NCI-H524 treated with DMSO at 0.1 percent for 48 hours (cell line): ENCODE data around the gene FARS2.

Experiments
- DNase-seq: peaks from one replicate; lab custom pipeline; 2025; lab: John Stamatoyannopoulos, UW

The FARS2 gene

DNA sequence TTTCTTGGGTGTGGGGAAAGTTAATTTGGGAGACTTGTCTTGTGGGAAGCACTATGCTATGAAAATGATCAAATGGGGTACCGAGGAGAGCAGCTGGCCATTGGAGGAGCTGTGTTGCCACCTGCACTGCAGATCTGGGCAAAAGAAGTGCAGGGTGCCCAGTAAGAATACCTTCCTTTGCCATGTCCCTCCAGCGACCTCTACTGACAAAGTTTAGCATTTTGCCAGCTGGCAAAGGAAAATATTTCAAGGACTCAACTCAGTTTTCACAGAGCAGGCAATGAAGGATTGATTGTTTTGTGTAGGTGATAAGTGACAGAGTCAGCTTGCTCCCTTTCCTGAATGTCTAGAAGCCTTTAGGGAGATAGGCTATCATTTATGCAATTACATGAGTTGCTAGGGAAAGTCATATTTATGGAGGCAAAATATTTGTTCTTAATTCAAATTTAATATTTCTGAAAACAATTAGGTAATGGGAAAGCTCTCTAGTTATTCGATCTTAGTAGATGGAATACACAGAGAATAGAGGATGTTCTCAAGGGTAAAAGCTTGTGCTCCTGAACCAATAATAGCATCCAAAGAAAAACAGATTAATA is 118.4 kb downstream of the FARS2 start:
- no peak for DNase-seq

DNA sequence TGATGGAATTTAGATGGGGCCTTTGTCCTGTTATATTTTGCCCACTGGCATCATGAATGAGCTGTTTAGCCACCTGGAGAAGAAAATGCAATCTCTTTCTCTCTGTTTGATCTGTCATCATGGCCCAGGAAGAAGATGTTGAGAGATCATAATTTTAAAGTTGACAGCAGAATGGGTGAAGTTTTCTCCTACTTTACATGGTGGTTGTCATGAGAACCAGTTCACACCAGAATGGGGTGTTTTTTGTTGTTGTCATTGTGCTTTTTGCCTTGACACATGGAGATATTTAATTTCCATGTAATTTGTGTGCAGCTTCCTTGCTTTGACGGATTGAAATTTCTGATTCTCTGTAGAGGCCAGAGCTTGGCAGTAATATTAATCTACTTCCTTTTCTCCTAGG is 122.5 kb downstream of the FARS2 start:
- DNase-seq = no peak

DNA sequence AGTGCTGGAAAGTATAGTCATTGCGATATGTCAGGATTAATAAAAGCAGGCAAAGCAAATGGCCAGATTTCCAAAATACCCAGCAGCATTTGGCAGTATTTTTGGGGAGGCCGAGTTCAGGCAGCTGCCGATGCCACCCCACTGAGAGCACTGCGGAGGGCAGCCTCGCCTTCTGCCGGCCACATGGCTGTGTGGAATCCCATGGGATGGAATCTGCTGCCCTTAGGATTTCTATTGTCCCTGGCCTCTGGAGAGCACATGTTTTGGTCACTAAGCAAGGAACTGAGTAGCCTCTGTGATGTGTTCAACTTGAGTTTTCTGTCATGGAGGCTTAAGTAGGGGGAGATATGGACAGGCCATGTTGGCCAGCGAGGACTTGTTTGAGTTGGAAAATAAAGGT is 123.0 kb downstream of the FARS2 start:
- no peak for DNase-seq

DNA sequence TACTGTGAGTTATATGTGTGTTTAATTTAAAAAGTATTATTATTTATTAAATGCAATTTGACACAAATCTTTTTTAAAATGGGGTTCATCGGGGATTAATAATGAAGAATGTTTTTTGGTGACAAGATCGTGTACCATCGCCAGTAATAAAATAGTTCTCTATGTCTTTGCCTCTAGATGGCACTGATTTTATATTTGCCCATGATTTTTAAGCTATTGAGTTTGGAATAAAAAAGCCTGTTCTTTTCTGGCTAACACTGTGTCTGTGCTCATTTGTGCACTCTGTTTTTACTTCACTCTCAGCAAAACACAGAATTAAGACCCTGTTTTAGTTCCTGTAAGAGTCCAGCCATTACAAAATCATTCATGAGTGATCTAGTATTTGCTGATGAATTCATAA is 127.0 kb downstream of the FARS2 start:
- no peak for DNase-seq

DNA sequence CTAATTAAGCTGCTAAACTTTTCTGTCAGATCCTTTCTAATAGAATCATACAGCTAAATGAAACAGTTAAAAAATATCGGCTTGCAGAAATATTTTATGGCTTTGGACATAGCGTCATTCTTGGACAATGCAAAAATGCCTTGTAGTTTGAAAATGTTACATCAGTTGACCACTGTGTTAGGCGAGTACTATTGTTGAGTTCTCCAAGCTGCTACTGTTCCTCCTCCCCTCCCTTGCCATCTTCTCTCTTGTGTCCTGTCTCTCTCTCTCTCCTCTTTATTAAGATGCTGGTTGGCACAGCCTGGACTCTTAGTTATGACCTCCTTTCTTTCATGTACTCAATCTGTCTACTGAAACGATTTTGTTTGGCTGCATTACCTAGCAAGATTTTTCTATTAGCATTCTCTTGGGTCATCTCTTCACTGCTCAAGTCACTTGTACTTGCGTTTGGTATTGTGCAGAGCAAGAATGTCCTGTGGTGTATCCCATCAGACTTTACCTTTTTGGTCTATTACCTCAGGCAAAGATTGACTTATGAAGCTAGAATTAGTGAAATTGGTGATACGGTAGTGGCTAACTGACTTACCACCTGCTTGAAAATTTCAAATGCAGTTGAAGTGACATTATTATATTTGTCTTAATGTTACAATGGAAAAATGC is 127.9 kb downstream of the FARS2 start:
- no peak for DNase-seq

DNA sequence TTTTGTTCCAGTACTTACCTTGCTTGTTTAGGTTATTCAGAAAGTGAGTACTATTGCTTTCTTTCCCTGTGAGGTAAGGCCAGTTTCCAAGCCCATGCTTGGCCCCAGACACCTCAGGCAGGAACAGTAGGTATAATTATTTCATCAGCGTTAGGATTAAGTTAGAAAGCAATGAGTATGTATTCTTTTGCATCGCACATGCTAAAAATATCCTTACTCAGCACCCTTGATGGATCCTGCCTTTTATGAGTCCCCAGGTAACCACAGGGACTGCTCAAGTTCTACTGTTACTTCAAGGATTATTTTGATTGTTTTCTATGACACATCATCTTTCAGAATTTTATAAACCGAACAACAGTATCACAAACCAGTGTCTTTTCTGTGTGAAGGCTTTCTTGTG is 128.9 kb downstream of the FARS2 start:
- no peak for DNase-seq

DNA sequence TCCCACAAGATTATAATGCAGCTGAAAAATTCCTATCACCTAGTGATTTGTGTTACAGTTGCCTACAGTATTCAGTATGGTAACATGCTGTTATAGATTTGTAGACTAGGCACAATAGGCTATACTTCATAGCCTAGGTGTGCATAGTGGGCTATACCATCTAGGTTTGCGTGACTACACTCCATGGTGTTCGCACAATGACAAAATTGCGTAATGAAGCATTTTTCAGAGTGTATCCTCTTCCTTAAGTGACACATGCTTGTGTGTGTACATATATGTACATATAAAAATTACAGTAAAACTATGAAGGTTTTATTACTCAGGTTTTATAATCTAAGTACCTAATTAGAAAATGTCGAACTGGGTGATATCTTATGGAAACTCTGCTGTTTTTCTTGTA is 133.0 kb downstream of the FARS2 start:
- no peak for DNase-seq

DNA sequence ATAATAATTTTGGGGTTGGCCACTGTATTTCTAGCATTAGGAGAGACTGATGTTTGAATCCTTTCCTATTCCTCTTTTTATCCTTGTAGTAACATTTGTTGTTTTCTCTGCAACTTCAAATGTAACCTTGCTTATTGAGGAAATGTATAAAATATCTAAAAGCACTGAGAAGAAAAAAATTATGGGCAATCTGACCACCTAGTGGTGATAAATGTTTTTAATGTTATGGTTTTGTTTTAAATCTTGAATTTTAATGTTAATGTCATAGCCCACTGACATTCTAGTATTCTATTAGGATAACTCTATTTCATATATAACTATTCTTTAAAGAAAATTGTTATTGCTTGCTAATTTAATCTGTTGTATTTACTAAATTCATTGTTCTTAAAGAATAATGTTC is 134.4 kb downstream of the FARS2 start:
- no peak for DNase-seq

DNA sequence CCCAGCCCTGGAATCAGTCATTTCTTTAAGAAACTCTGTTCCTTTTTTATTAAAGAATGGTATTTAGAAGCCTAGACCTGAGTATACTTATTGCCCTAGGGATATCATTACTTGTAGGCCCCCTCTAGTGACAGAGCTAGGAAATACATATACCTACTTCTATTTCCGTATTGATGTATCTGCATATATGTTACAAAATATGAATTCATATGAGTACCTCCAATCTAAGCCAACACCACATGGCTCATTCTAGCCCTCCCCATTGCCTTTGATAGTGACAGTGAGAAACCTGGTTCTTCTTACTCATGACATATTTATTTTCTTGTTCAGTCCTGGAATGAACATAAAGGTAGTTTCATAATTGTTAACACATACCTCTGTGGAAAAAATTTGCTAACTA is 137.2 kb downstream of the FARS2 start:
- no peak for DNase-seq

DNA sequence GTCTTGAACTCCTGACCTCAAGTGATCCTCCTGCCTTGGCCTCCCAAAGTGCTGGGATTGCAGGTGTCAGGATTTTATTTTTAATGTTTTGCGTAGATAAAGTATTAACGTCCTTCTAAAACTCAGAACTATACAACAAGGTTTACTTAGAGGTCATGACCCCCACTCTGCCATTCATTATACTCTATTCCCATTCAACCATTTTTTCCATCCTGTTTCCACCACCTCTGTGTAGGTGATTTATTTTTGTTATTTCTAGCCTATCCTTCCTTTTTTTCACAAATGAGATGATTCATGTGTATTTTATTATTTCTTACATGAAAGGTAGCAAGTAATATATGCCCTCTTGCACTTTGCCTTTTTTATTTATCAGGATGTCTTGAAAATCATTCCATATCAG is 138.1 kb downstream of the FARS2 start:
- no peak for DNase-seq

DNA sequence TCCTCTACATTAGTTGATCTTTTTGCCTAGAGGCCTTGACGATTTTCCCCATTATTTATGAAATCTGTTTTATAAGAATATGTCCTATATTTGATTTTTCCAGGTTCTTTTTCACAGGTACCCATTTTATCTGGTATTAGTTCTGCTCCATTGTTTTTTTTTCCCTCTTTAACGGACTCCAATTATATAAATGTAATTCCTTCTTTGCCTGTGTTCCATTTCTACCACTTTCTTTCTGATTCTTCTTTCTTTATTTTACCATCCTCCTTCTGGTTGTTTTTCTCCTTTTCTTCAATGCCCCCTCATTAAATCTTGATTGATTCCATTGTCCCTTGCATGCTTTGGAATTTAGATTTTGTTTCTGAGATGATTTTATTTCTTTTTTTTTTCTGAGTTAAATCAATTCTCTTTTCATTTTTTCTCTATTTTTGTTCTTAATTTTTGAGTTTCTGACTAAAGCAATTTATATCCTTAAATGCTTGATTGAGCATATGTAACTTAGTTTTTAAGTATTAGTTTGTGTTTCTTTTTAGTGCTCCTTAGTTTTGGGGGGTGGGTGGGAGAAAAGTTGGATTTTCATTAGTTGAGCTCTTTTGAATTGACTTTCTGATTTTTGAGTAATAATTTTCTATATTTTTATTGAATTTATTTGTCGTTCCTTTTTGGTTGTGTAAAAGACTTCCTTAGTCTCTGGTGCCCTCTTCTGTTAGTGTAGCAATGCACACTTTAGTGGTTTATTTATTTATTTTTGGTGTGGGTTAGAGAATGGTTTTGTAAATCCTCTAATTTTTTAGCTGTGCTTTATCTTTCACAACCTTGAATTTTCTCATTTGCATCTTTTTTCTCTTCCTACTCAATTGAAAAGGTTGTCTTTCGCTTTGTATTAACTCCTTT is 140.8 kb downstream of the FARS2 start:
- DNase-seq = no peak

DNA sequence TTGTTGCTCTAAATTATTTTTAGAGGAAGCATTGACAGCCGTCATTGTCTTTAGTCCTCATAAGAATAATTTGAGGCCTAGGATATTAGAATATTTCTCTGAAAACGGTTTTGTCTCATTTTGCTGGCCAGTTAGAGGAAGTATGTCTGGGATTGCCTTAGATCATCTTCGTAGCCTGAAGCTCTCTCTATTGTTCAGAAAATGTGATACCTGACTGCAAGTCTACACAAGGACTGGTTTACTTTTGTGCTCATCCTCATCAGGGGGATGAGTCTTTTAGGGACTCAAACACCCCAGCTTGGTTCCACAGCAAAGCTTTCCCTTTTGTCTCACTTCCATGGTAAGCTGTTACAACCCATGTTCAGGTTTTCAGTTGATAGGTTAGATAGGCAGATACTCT is 141.8 kb downstream of the FARS2 start:
- no peak for DNase-seq

DNA sequence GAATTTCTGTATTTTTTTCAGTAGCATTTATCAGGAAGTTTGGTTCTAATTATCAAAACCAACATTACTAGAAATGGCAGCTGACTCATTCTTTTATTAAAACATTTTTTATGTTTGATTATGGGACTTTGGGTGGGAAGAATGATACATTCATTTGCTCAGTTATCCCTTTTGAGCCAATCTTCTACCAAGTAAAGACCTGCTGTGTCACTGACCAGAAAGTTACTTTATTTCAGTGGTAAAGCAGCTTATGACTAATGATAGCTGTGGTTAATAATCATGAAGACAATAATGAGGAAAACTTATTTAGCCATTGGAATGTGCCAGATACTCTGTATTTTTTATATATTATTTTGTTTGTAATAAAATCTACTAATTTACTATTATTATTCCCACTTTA is 142.3 kb downstream of the FARS2 start:
- no peak for DNase-seq

DNA sequence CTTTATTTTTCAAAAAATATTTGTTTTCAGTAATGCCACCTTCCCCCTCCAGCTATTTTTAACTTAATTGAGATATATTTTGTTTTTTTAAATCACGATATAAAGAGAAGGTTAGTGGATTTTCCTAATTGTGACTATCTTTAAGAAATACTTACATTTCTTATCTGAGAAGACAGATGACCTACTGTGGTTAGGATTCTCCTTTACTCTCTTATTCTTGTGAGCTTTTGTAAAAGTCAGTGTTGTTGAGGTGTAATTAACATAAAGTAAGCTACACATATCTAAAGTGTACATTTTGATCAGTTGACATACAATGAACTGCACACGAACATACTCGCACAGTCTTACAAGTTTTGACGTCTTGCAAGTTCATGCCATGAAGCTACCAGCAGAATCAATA is 144.7 kb downstream of the FARS2 start:
- DNase-seq = no peak

DNA sequence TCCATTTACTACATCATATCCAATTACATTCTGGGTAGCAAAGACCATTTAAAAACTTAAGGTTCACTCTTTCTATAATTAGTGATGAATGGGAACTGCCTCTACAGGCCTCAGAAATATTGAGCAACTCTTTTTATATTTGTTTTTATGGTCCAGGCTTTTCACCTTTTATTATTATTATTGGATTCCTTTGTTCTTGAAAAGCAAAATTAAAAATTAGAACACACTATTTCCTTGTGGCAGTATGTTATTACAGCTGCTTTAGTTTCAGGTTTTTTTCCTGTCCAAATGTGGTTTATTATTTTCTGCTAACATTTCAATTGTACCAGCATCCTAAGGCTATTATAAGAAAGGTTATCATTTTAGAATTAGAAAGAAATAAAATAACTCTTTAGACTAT is 150.1 kb downstream of the FARS2 start:
- DNase-seq = no peak

DNA sequence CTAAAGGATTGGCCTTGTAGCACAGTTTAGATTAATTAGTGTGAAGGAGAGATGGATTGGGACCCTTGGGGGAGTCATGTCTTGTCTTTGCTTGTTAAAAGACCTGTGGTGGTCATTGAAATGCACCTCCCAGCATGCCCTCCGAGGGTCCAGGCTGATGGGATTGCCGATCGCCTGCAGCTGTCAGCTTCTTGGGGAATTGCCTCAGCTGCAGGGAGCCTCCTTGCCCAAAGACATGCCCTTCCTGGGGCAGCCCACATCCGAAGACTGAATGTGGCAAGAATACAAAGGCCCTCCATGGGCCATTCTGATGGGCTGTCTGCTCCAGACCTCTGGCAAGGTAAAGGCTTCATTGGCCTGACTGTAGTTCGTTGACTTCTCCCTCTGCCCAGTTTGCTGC is 150.7 kb downstream of the FARS2 start:
- DNase-seq = no peak

DNA sequence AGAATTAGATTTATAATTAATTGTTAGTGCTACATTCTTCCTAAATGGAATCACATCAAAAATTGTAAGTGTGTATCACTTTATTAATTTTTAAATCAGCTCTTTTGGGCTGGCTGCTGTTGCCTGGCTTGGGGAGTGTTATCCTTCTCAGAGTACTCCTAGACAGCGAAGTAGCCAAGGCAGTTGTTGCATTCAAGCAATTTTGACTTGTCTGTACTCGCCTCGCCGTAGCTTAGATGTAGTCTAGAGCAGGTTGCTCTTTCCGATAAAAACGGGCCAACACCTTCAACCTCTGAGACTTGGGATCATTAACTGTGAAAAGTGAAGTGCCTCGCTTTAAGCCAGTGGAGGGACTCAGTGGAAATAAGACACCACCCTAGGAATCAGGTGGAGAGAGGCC is 151.3 kb downstream of the FARS2 start:
- DNase-seq = no peak

DNA sequence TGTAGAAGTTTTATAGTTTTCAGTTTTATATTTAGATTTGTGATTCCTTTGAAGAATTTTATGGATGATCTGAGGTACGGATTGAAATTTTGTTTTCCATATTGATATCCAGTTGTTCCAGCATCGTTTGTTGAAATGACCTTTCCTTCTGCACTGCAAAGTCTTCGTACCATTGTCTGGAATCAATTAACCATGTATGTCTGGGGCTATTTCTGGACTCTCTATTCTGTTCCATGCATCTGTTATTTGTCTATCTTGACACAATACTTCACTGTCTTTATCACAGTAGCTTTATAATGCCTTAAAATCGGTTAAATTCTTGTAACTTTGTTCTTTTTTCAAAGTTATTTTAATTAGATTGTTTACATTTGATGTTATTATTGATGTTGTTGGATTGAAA is 154.9 kb downstream of the FARS2 start:
- DNase-seq = no peak

DNA sequence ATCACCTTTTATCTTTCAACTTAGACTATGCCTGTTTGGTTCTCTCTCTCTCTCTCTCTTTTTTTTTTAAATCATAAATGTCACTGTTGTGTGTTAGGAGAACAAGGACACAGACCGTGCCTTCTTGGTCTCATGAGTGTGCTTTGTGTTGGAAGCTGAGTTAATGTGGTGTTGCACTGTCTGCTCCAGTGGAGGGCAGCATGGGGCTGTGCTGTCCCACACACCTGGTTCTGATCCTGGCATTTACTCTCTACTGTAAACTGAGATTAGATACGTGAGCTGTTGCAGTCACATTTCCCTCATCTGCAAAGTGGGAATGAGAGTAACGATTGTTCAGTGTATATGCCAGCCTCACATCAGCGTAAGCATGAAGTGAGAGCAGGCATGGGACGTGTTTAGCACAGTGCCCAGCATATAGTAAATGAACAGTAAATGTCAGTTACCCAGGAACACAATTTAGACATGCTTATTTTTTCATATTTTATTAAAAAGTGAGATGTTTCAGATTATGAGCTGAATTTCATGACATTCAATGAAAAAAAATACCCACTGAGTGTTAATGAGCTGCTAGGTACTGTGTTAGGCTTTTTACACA is 161.1 kb downstream of the FARS2 start:
- DNase-seq = peak; percentile 28

DNA sequence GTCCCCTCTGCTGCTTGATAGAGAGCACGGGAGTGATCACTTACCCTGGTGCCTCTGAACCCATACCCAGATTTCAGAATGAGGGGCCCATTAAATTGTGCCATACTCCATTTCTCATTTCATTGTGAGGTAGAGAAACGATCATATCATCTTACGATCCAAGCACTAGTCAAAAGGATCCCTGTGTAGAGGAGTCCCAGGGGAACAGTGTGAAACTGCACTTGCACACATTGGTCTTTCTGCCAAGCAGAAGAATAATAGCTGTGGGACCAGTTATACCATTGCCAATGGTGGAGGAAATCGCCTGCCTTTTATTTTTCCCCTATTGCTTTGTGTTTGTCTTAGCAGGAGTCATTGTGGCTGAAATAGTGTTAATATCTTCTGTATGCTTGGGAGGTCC is 161.9 kb downstream of the FARS2 start:
- DNase-seq = no peak

DNA sequence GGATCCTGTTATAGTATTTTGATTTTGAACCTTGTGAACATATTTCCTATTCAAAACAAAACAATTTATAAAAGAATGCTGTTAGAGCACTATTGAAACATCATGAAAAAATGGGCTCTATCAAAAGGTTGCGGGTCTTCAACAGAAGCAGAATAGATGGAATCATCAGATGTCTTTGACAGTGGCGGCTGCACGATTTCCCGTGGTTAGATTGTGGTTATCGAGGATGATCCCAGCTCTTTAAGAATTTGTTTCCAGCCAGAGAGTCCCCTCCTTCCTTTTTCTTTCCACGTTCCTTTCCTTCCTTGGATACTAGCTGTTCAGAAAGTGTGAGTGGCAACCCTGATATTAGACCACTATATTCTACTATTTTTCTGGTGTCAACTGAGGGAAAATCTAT is 163.4 kb downstream of the FARS2 start:
- DNase-seq = no peak

DNA sequence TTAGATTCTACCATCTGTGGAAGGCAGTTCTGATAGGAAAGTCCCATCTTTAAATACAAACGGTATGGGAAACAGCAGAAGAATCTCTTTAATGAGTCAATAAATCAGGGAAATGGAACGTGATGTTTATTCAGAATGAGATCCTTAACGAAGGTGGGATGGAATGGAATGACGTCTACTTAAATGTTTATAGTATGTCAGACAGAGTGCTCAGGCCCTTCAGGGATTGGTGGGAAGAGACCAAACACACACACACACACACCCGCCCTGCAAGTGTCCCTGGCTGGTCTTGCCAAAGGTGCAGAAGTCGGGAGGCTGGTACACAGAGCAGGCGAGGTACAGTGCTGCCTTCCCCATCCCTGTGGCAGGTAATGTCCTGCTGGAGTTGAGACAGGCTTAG is 164.0 kb downstream of the FARS2 start:
- no peak for DNase-seq

DNA sequence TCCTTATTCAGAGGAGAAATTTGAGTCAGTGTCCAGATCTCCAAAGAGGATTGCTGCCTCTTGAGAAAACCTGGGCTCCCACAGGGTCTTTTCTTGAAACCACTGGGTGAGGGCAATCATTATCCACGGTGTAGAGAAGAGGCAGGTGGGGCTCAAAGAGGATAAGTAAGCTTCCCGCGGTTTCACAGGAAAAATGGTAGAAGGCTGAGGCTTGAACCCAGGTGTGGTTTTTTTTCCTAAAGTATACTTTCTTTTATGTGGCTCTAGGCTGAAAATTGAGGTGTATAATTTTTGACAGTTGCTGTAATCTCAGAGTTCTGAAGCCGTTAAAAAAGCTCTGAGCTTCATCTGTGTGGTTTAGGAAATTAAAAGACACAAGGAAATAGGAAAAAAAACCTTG is 164.5 kb downstream of the FARS2 start:
- DNase-seq = no peak
